Measurements from ENCODE around the gene SNX1.

DNA sequence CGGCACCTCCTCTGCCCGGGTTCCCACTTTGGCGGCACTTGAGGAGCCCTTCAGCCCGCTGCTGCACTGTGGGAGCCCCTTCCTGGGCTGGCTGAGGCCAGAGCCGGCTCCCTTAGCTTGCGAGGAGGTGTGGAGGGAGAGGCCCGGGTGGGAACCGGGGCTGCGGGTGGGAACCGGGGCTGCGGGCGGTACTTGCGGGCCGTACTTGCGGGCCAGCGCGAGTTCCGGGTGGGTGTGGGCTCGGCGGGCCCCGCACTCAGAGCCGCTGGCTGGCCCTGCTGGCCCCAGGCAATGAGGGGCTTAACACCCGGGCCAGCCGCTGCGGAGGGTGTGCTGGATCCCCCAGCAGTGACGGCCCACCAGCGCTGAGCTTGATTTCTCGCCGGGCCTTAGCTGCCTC is 35.1 kb upstream of the SNX1 start:
- TF ChIP-seq POLR2A (IDR thresholded peaks at IDR 0.05) (no peak), EP300 (IDR thresholded peaks at IDR 0.05) (no peak)
- TF ChIP-seq, protein P1, sequence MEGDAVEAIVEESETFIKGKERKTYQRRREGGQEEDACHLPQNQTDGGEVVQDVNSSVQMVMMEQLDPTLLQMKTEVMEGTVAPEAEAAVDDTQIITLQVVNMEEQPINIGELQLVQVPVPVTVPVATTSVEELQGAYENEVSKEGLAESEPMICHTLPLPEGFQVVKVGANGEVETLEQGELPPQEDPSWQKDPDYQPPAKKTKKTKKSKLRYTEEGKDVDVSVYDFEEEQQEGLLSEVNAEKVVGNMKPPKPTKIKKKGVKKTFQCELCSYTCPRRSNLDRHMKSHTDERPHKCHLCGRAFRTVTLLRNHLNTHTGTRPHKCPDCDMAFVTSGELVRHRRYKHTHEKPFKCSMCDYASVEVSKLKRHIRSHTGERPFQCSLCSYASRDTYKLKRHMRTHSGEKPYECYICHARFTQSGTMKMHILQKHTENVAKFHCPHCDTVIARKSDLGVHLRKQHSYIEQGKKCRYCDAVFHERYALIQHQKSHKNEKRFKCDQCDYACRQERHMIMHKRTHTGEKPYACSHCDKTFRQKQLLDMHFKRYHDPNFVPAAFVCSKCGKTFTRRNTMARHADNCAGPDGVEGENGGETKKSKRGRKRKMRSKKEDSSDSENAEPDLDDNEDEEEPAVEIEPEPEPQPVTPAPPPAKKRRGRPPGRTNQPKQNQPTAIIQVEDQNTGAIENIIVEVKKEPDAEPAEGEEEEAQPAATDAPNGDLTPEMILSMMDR (IDR thresholded peaks at IDR 0.05) = no peak
